Measurements from ENCODE around the gene LGALS9C.
"Not testable (repeated sequence)": the region's sequence is repeated elsewhere in the genome, so short reads cannot be mapped to it uniquely, and the experiment has no call there.

Gene LGALS9C

DNA sequence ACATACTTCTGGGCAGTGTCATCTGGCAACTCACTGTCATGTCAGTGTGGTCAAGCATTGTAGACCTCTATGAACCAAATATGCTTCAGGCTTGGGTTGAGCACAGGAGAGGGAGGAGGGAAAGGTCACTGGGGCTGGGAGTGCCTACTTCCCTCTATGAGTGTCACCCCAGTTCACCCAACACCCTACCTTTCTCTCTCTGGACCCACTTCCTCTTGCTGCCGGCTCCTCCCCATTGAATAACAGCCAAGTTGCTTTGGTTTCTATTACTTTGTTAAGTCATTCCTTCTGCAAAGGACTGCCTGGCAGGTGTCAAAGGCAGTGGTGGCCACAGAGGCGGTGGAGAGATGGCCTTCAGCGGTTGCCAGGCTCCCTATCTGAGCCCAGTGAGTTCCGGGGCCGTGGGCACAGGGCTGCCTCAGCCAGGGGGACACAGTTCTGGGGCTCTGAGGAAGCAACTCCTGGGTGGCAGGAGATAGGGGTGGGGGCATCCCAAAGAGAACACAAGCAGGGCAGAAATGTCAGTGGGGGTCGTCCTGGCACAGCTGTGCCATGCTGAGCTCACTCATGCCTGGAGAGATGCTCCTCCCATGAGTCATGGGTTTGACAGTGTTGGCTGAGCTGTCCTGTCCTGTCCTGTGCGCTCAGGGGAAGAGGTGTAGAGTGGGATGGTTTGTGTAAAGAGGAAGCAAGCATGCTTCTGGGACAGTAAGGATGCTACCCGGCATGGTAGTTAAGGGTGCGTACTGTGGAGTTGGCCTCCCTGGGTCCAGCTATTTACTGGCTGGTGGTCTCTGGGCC is at the start of gene LGALS9C:
LGALS9C (plus strand) TSS at position 282 of the 801 bp plus-strand sequence; CDS start at position 348, 66 bp downstream.
- DNase-seq, result not testable (repeated sequence)

DNA sequence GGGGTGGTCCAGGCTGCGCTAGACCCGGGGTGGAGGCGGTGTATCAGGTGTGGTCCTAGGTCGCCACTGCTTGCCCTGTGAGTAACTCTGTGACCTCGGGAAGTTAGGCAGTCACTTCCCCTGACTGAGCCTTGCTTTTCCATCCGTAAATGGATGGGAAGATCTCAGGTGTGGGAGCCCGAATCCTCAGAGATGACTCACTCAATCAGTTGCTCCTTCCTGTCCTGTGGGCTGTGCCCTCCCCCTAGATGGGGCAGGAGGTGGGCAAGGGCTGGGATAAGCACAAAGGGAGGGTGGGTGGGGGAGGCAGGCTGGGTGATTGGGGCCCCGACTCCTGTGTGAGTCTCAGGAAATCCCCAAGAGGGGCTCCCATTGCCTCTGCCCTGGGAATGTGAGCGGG is 44.4 kb upstream of the LGALS9C start:
- DNase-seq, result not testable (repeated sequence)

DNA sequence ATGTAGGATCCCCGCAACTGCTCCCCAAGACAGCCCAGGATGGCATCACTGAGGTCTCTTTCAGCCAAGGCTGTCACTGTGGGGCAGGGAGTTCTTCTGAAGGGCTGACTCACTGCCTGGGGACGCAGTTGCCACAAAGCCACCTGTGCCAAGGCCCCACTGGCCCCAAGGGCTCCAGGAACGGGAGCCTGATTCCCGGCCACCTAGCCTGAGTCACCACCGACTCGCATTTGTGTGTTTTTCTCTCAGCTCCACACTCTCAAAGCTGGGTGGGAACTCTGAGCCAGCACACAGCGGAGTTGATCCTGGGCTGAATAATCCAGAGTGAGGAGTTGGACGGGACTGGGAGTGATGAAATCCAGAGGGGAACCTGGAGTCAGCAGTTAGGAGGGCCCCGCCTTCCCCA is 37.1 kb upstream of the LGALS9C start:
- not testable (repeated sequence) for DNase-seq

- DNase-seq, result not testable (repeated sequence)
These were observed 34.5 kb upstream of the LGALS9C start for GRCh38 chr17:18442093-18442492.

DNA sequence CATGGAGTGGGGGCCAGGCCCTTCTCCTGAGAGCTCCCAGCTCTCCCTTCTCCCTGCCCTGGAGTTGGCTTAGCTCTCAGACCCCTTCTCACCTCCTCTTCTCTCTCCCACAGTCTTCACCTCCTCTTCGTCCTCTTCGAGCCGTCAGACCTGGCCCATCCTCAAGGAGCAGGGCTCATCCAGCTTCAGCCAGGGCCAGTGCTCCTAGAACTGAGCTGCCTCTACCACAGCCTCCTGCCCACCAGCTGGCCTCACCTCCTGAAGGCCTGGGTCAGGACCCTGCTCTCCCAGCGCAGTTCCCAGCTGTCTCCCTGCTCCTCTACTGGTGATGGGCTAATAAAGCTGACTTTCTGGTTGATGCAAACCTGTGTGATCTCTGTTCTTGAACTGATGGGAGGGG is 34.1 kb upstream of the LGALS9C start:
- DNase-seq, result not testable (repeated sequence)

DNA sequence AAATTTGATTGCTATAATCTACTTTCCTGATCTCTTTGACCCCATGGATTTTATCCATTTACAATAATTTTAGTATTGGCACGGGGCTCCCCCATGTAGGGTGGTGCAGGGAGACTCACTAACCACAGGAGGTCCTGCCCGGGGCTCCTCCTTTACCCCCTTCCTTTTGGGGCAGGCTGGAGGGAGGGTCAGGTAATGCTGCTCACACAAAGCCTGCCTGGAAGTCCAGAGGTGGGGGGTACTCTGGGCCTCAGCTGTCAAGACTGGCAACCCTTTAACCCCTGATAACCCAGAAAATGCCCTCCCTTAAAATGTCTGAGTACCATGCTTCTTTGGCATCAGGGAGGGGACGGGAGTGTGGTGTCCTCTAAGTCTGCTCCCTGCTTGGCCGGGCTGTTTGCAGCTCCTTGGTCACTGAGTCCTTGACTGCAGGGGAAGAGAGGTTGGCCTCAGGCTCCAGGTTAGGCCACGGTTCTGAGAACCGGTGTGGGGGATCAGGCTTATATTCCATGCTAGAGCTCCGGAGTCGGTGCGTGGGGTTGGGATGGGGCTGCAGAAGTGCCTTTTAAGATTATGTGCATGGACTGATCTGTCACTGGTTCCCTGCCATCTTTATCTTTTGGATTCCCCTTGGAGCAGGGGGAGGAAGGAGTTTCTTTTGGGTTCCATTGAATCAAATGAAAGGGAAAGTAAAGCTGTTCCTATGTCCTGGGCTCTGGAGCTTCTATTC is 28.9 kb upstream of the LGALS9C start:
- DNase-seq, result not testable (repeated sequence)

GRCh38 chr17:18448311-18448710 is 28.3 kb upstream of the LGALS9C start:
- DNase-seq, result not testable (repeated sequence)

- not testable (repeated sequence) for DNase-seq
These were observed 26.8 kb upstream of the LGALS9C start for GRCh38 chr17:18449833-18450232.

DNA sequence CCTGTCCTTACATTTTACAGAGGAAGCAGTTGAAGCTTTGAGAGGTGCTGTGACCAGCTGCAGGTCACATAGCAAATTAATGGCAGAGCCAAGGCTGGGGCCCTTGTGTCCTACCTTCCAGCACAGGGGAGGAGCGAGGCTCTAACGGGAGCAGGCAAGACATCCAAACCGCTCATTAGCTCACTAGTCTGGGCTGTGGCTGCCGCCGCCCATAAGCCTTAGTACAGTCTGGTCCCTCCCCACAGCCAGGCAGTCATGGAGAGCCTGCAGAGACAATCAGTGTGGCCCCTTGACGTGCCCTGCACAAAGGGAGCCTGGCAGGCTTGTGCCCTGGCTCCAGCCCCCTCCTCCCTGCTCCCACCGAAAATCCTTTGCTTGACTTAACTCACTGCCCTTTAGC is 25.6 kb upstream of the LGALS9C start:
- not testable (repeated sequence) for DNase-seq

DNA sequence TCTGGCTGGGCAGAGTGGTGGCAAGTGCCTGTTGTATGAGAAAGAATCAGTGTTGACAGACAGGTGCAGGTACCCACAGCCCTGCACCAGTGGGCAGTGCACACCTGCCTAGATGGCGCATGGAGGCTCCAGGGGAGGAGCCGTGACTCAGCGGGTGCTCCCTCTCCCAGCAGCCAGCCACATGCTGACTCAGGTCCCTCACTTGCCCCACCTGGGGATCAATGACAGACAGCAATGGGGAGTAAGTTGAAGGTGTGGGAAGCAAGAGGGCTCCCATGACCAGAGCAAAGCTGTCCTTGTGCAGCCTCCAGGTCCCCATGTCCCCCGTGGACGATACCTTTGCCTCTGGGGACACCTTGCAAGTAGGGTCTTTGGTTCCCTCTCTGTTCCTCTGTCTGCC is 24.6 kb upstream of the LGALS9C start:
- DNase-seq, result not testable (repeated sequence)

DNA sequence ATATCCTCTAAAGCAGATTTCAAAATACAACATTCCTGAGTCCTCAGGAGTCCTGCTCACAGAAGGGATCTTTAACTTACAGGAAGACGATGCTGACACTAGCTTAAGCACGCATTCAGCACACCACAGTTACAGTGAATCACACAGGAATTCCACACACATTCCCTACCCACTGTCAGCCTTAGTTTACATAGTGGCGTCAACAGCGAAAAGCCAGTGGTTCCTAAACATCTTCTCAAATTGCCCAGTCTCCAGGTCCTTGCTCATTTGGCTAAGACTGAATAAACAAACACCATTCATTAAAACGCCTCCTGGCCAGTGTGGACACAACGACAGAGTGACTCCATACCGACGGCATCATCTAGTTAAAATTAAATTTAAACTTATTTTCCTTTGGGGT is 17.6 kb upstream of the LGALS9C start:
- DNase-seq, result not testable (repeated sequence)

DNA sequence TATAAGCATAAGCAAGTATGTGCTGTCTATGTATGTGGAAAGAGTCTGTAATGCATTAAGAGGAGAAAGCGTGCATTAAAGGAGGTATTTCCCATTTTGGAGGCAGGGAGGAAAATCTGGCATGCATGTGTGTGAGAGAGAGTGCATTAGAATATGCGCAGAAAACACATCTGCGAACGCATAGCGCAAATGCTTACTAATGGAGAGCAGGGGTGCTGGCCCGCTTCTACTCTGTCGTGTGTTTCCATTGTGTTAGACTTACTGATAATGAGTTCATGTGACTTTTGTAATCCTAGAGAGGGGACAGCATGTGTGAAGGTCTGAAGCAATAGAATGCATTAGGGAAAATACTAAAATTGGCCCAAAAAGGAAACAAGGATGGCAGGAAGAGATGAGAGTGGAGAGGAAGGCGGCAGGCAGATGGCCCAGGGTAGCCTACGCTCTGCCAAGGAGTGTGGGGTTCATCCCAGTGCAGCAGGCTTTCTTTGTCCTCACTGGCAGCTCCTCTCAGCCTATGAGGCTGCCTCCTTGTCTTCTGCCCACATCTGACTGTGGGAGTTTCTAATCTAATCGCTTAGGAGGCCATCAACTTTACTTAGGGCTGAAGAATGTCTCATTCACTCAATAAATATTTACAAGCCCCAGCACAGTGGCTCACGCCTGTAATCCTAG is 12.6 kb upstream of the LGALS9C start:
- DNase-seq, result not testable (repeated sequence)

GRCh38 chr17:18466250-18466983 is 10.2 kb upstream of the LGALS9C start:
- not testable (repeated sequence) for DNase-seq

DNA sequence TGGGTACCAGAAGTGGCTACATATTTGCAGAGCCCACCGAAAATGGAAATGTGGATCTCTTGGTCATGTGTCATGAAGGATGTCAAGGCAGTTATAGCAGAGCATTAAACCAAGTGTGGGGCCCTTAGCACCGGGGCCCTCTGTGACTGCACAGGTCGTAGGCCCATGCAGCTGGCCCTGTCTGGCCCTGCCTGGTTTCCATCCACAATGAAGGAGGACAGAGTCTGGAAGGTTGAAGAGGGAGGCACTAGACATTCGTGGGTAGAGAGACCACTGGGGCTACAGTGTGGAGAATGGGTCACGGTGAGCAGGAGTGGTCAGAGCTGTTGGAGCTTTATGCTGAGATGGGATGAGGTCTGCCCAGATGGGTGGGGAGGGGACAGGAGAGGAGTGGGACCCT is 9.6 kb upstream of the LGALS9C start:
- not testable (repeated sequence) for DNase-seq

- not testable (repeated sequence) for DNase-seq
These were observed 8.0 kb upstream of the LGALS9C start for GRCh38 chr17:18468472-18469171.

DNA sequence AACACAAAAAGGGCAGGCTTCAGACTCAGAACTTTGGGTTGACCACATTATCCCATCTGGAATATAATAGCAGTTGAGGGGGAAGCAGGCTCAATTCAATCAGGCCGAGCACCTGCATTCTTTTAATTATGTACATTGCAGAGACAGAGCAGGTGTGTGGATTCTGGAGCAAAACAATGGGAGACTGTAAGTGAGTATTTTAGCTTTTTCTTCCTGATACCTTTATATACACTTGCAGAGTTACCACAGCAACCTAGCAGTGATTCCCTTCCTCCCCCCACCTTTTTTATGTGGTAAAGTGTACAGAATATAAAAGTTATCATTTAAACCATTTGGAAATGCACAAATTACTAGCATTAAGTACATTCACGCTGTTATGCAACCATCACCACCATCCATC is 6.8 kb upstream of the LGALS9C start:
- not testable (repeated sequence) for DNase-seq

DNA sequence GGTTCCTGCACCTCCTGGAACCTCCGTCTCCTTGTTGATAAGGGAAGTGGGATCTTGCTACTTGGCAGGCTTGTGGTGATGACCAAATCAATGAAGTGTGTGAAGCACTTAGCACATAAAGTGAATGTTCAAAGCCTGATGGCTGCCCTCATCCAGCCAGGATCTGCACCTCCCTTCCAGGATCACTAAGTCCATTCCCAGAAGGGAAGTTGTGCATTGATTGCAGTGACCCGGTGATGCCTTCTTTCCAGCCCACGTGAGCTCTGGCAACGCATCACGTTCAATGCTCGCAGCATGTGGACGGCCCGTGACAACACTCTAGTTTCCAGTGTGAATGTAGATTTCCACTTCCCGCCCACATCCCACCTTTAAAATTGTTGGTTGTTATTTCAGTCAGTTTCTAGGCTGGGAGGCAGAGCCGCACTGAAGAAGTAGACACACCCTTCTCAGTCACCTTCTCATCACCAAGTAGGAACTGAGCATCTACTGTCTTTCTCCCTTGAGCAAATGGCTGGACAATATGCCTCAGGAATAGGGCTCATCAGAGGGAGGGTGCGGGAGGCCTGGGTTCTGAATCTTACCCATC is 6.2 kb upstream of the LGALS9C start:
- not testable (repeated sequence) for DNase-seq

GRCh38 chr17:18473967-18474366 is 2.6 kb upstream of the LGALS9C start:
- not testable (repeated sequence) for DNase-seq

DNA sequence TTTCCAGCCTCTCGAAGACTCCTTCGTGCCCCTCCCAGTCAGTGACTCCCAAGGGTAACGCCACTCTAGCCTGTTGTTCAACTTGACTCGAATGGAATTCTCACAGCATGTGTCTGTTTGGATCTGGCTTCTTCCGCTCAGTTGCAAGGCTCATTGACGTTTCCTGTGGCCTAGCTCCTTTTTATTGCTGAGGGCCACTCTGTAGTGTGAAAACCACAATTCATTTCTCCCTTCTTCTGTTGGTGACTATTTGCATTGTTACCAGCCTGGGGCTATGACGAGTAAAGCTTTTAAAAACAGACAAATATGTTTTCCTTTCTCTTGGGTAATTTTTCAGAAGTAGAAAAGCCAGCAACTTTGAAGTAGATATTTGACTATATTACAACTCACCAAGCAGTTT is 1.8 kb upstream of the LGALS9C start:
- DNase-seq, result not testable (repeated sequence)

GRCh38 chr17:18477367-18477766 is 778 bp downstream of the LGALS9C start:
- DNase-seq, result not testable (repeated sequence)

GRCh38 chr17:18478362-18478761 is 1.8 kb downstream of the LGALS9C start:
- not testable (repeated sequence) for DNase-seq
